Mucosa of rectum (tissue), 2 donors: ENCODE data around the gene MRPS25.

Experiments
- H3K27ac ChIP-seq, 2 donors: one replicate each; pipeline ENCODE4 v1.7.0; 2013; ENCODE audit warnings: inconsistent platforms in 2 of 2, low read depth in 2 of 2, low read length in 2 of 2
- H3K27me3 ChIP-seq, 2 donors: one replicate each; pipeline ENCODE4 v1.7.0; 2013; ENCODE audit warnings: low read length in 2 of 2; ENCODE audit not compliant: control insufficient read depth in 2 of 2, insufficient read depth in 2 of 2
- H3K36me3 ChIP-seq, 2 donors: one replicate each; pipeline ENCODE4 v1.7.0; 2013; ENCODE audit warnings: low read length in 2 of 2; ENCODE audit not compliant: control insufficient read depth in 2 of 2, insufficient read depth in 2 of 2
- H3K4me1 ChIP-seq, 2 donors: one replicate each; pipeline ENCODE4 v1.7.0; 2013; ENCODE audit warnings: low read length in 2 of 2, mild to moderate bottlenecking in 1 of 2; ENCODE audit not compliant: control insufficient read depth in 2 of 2, insufficient read depth in 2 of 2
- H3K4me3 ChIP-seq, 2 donors: one replicate each; pipeline ENCODE4 v1.7.0; 2013; ENCODE audit warnings: low read length in 2 of 2
- H3K9ac ChIP-seq, 2 donors: one replicate each; pipeline ENCODE4 v1.7.0; 2013; ENCODE audit warnings: low read length in 2 of 2, low read depth in 1 of 2, mild to moderate bottlenecking in 1 of 2
- H3K9me3 ChIP-seq, 2 donors: one replicate each; pipeline ENCODE4 v1.7.0; 2013; ENCODE audit warnings: low read length in 2 of 2; ENCODE audit not compliant: control insufficient read depth in 2 of 2
- donor health status: healthy.
- donor health status: Normal muscosa, but diverticular disease.

MRPS25 gene

GRCh38 chr3:15049584-15049983, 15.5 kb downstream of the MRPS25 start:
- H3K27ac ChIP-seq, result no peak overlapping the region
- H3K27me3 ChIP-seq, result no peaks in the 10 kb centered on the region
- no peaks in the 10 kb centered on the region for H3K9me3 ChIP-seq
- H3K9ac ChIP-seq, result no peak overlapping the region
- no peaks in the 10 kb centered on the region for H3K4me1 ChIP-seq
- H3K36me3 ChIP-seq, result peaks cover 66 to 73% of the 10 kb centered on the region in 2 donors
- H3K4me3 ChIP-seq, result no peak overlapping the region

- H3K9me3 ChIP-seq, result no peaks in the 10 kb centered on the region
- no peaks in the 10 kb centered on the region for H3K27me3 ChIP-seq
- H3K27ac ChIP-seq, result no peak overlapping the region
- H3K4me1 ChIP-seq, result no peaks in the 10 kb centered on the region
- H3K4me3 ChIP-seq, result no peak overlapping the region
- H3K36me3 ChIP-seq, result peaks cover 73 to 91% of the 10 kb centered on the region in 2 donors
- H3K9ac ChIP-seq, result no peak overlapping the region
These were observed 19.4 kb downstream of the MRPS25 start for GRCh38 chr3:15045667-15046066.

GRCh38 chr3:15044326-15044725, 20.8 kb downstream of the MRPS25 start:
- peaks cover 70 to 89% of the 10 kb centered on the region in 2 donors for H3K36me3 ChIP-seq
- H3K27ac ChIP-seq, result no peak overlapping the region
- no peaks in the 10 kb centered on the region for H3K27me3 ChIP-seq
- no peaks in the 10 kb centered on the region for H3K9me3 ChIP-seq
- no peak overlapping the region for H3K9ac ChIP-seq
- H3K4me1 ChIP-seq, result no peaks in the 10 kb centered on the region
- no peak overlapping the region for H3K4me3 ChIP-seq

GRCh38 chr3:15043408-15044171, 21.5 kb downstream of the MRPS25 start:
- H3K9ac ChIP-seq, result no peak overlapping the region
- no peak overlapping the region for H3K27ac ChIP-seq
- H3K36me3 ChIP-seq, result peaks cover 70 to 87% of the 10 kb centered on the region in 2 donors

GRCh38 chr3:15042936-15043335, 22.2 kb downstream of the MRPS25 start:
- Histone ChIP-seq H3K4me1 (no peaks in the 10 kb centered on the region), H3K36me3 (peaks cover 68 to 88% of the 10 kb centered on the region in 2 donors), H3K27ac (no peak overlapping the region), H3K4me3 (no peak overlapping the region), H3K9ac (no peak overlapping the region), H3K9me3 (no peaks in the 10 kb centered on the region), H3K27me3 (no peaks in the 10 kb centered on the region)

More at GRCh38 chr3:15043408-15044171, 21.5 kb downstream of the MRPS25 start:
- H3K4me1 ChIP-seq, result no peaks in the 10 kb centered on the region
- no peaks in the 10 kb centered on the region for H3K9me3 ChIP-seq
- no peaks in the 10 kb centered on the region for H3K27me3 ChIP-seq
- no peak overlapping the region for H3K4me3 ChIP-seq

GRCh38 chr3:15041950-15042349, 23.2 kb downstream of the MRPS25 start:
- Histone ChIP-seq H3K36me3 (peaks cover 64 to 88% of the 10 kb centered on the region in 2 donors), H3K27ac (no peak overlapping the region), H3K9ac (no peak overlapping the region), H3K9me3 (no peaks in the 10 kb centered on the region), H3K4me1 (no peaks in the 10 kb centered on the region), H3K4me3 (no peak overlapping the region), H3K27me3 (no peaks in the 10 kb centered on the region)

GRCh38 chr3:15040844-15041243, 24.3 kb downstream of the MRPS25 start:
- Histone ChIP-seq H3K4me1 (no peaks in the 10 kb centered on the region), H3K9ac (no peak overlapping the region), H3K27ac (no peak overlapping the region), H3K9me3 (no peaks in the 10 kb centered on the region), H3K36me3 (peaks cover 55 to 80% of the 10 kb centered on the region in 2 donors), H3K27me3 (no peaks in the 10 kb centered on the region), H3K4me3 (no peak overlapping the region)

- H3K9me3 ChIP-seq, result no peaks in the 10 kb centered on the region
- no peak overlapping the region for H3K4me3 ChIP-seq
- no peak overlapping the region for H3K27ac ChIP-seq
- no peaks in the 10 kb centered on the region for H3K4me1 ChIP-seq
- H3K36me3 ChIP-seq, result peaks cover 51 to 81% of the 10 kb centered on the region in 2 donors
- no peaks in the 10 kb centered on the region for H3K27me3 ChIP-seq
- H3K9ac ChIP-seq, result no peak overlapping the region
These were observed 26.8 kb downstream of the MRPS25 start for GRCh38 chr3:15038306-15038705.

- no peaks in the 10 kb centered on the region for H3K27me3 ChIP-seq
- no peaks in the 10 kb centered on the region for H3K9me3 ChIP-seq
- no peak overlapping the region for H3K4me3 ChIP-seq
- no peak overlapping the region for H3K27ac ChIP-seq
- H3K36me3 ChIP-seq, result peaks cover 59 to 76% of the 10 kb centered on the region in 2 donors
- H3K9ac ChIP-seq, result no peak overlapping the region
- no peaks in the 10 kb centered on the region for H3K4me1 ChIP-seq
These were observed 32.0 kb downstream of the MRPS25 start for GRCh38 chr3:15033103-15033502.

- H3K27me3 ChIP-seq, result no peaks in the 10 kb centered on the region
- H3K4me1 ChIP-seq, result no peaks in the 10 kb centered on the region
- H3K27ac ChIP-seq, result no peak overlapping the region
- peaks cover 56 to 72% of the 10 kb centered on the region in 2 donors for H3K36me3 ChIP-seq
- no peak overlapping the region for H3K9ac ChIP-seq
- H3K4me3 ChIP-seq, result no peak overlapping the region
- H3K9me3 ChIP-seq, result no peaks in the 10 kb centered on the region
These were observed 32.5 kb downstream of the MRPS25 start for GRCh38 chr3:15032650-15033049.
